Retina (tissue), 1 donor: ENCODE data around the gene EGR2.
"Not testable (repeated sequence)": the region's sequence is repeated elsewhere in the genome, so short reads cannot be mapped to it uniquely, and the experiment has no call there.

Experiments used
- DNase-seq: peaks from one replicate; pipeline ENCODE4 v3.0.0-alpha.2; 2016

EGR2 gene

DNA sequence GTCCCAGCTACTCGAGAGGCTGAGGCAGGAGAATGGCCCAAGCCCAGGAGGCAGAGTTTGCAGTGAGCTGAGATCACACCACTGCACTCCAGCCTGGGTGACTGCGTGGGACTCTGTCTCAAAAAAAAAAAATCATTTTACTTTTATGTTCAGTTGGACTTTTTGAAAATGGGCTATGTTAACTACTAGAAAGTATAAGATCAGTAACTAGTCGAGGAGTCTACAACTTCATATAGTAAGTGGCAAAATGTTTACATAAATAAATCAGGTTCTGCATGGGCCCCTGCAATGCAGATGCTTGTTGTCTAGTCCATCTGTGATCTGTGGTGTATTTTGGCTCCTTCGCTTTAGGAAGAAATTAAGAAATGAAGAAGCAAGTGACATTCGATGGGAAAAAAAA is 23.9 kb downstream of the EGR2 start:
- no peak for DNase-seq

- DNase-seq = no peak
Observed at GRCh38 chr10:62790571-62790970, 25.6 kb downstream of the EGR2 start.

DNA sequence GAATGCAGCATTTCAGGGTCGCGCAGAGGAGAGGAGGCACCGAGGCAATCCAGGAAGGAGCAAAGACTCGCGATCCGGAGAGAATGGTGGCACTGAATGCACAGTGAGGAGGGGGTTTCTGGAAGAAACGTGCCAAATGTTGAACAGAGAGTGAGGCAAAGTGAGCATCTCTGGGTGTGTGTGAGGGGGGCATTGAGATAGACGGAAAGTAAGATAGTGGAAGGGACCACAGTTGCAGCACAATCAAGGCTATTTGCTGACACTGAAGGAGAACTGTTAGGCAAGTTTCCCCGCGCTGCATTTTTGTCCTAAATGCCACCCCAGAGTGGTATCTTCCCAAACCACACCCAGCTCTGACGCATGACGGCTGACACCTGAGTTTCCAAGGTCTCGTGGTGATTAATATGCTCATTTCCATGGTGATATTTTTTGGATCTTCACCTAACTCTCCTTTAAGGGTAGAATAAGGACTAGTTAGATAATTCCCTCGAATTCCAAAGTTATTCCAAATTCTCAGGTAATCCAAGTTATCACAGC is 26.1 kb downstream of the EGR2 start:
- DNase-seq = no peak

- no peak for DNase-seq
Observed at GRCh38 chr10:62788861-62789467, 27.2 kb downstream of the EGR2 start.

DNA sequence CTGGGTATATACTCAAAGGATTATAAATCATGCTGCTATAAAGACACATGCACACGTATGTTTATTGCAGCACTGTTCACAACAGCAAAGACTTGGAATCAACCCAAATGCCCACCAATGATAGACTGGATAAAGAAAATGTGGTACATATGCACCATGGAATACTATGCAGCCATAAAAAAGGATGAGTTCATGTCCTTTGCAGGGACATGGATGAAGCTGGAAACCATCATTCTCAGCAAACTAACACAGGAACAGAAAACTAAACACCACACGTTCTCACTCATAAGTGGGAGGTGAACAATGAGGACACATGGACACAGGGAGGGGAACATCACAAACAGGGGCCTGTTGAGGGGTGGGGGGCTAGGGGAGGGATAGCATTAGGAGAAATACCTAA is 27.9 kb downstream of the EGR2 start:
- DNase-seq = not testable (repeated sequence)

DNA sequence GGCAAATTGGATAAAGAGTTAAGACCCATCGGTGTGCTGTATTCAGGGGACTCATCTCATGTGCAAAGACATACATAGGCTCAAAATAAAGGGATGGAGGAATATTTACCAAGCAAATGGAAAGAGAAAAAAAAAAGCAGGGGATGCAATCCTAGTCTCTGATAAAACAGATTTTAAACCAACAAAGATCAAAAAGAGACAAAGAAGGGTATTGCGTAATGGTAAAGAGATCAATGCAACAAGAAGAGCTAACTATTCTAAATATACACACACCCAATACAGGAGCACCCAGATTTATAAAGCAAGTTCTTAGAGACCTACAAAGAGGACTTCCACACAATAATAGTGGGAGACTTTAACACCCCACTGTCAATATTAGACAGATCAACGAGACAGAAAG is 31.6 kb downstream of the EGR2 start:
- not testable (repeated sequence) for DNase-seq

- no peak for DNase-seq
Observed at GRCh38 chr10:62779487-62780248, 36.5 kb downstream of the EGR2 start.

- no peak for DNase-seq
Observed at GRCh38 chr10:62778125-62778524, 38.0 kb downstream of the EGR2 start.

DNA sequence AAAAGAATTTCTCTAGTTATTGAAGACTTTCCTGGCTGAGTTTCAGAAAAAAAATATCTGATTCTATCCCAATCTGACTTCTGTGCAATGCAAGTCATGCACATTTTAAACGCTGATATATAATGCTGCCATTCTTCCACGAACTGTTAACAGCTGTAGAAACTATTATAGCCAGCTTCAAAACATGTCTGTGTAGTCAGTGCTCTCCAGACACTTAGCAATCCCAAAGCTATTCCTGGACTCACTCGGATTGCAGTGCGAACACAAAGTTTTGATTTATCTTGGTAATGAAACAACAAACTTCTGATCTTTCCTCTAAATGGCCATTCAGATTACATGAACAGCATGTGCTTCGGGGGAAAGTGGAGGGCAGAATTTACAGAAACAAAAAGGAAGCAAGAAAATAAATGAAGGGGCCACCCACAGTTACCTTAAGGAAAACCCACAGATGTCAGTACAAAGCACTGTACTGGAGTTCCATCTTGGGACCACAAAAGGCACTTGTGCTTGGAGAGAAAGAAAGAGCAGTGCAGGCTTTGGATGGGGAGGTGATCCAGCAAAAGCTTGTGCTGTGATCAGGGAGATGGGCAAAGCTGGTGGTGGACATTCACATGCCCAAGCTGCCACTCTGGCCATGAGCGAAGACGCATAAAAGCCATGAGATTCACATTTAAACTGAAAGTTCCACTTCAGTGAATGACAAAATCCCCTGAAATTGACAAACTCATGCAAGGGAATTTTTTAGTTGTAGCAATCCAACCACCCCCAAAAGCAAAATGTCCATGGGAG is 43.8 kb downstream of the EGR2 start:
- DNase-seq = no peak

- no peak for DNase-seq
Observed at GRCh38 chr10:62769574-62770242, 46.5 kb downstream of the EGR2 start.

GRCh38 chr10:62766386-62766785 is 49.8 kb downstream of the EGR2 start:
- DNase-seq = no peak

DNA sequence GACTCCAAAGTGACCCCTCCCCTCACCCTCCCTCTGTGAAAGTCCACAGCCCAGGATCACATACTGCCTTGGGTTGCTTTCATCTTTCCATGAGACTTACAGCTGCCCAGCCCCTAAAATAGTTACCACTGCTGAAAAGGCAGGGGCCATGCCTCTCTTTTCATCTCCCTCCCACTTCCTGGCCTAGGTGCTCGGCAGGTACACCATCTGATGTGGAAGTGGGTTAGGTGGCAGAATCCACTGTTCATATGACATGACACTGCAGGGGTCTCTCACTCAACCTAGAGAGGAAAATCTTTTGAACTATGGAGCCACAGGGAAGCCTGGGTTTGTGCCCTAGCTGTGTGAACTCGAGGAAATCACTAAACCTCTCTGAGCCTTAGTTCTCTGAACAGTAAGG is 50.4 kb downstream of the EGR2 start:
- no peak for DNase-seq

DNA sequence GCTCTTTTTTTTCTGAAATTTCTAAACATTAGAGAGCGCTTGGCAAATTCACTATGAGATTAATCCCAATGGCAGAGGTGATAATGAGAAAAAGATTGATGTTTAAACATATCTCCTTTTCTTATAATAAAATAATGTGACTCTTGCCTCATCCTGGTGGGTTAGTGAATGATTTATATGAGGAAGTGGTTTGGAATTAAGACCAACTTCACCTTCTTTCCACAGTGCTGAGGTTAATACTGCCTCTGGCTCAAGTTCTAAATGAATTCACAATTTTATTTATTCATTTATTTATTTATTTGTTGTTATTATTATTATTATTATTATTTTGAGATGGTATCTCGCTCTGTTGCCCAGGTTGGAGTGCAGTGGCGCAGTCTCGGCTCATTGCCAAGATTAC is 52.2 kb downstream of the EGR2 start:
- DNase-seq = no peak

- DNase-seq = no peak
Observed at GRCh38 chr10:62763155-62763554, 53.0 kb downstream of the EGR2 start.
